ENCODE data around the gene ILDR2. TPM values are rescaled to one million over a fixed set of nuclear protein-coding genes. Genes with fewer than 3 reads are reported as not detected.
A peak's percentile ranks its signal among the peaks of the same experiment; 100 is the strongest.

Gene ILDR2
- total RNA-seq, 1 donor from 2014 or later, result not detected

DNA sequence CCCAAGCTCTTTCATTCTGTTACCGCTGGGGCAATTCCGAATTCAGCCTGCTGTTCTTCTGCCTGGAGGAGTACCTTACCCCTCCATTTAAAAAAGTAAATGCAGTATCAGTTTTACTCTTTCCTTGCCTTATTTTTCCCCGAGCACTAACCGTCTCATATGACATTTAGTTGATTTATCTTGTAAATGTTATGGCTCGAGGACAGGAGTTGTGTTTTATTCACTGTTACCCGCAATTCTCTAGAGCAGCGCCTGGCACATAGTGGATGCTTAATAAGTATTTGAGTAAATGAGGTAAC, 98.9 kb downstream of the ILDR2 start:
- FAIRE-seq, result no peak
- TF ChIP-seq CTCF (IDR thresholded peaks at IDR 0.05; ENCODE audit: insufficient read depth, low read length, severe bottlenecking), result peak; percentile 16
- Histone ChIP-seq H3K27me3 (ENCODE audit: control insufficient read depth, insufficient read depth, low read length) (no peaks in the 10 kb centered on the region), H3K4me3 (ENCODE audit: low read depth, low read length) (peak overlapping the region; percentile 15), H3K36me3 (ENCODE audit: control insufficient read depth, insufficient read depth, low read length) (no peaks in the 10 kb centered on the region)
- no peak for DNase-seq (ENCODE audit: low read depth)

GRCh38 chr1:166875734-166876539, 99.4 kb downstream of the ILDR2 start, which contains the start of gene TADA1:
TADA1 (minus strand) TSS chr1:166876264; CDS start chr1:166876233, 31 bp downstream.
- no peak for FAIRE-seq

GRCh38 chr1:166875302-166875733, 100.0 kb downstream of the ILDR2 start:
- Histone ChIP-seq H3K4me3 (ENCODE audit: low read depth, low read length) (peak overlapping the region; percentile 80), H3K27me3 (ENCODE audit: control insufficient read depth, insufficient read depth, low read length) (no peaks in the 10 kb centered on the region), H3K36me3 (ENCODE audit: control insufficient read depth, insufficient read depth, low read length) (no peaks in the 10 kb centered on the region)
- no peak for DNase-seq (ENCODE audit: low read depth)
- FAIRE-seq, result no peak
- TF ChIP-seq CTCF (IDR thresholded peaks at IDR 0.05; ENCODE audit: insufficient read depth, low read length, severe bottlenecking), result no peak

More at GRCh38 chr1:166875734-166876539, 99.4 kb downstream of the ILDR2 start, which contains the start of gene TADA1:
- Histone ChIP-seq H3K36me3 (ENCODE audit: control insufficient read depth, insufficient read depth, low read length) (no peaks in the 10 kb centered on the region), H3K27me3 (ENCODE audit: control insufficient read depth, insufficient read depth, low read length) (no peaks in the 10 kb centered on the region), H3K4me3 (ENCODE audit: low read depth, low read length) (peak within 1 kb of the TSS; percentile 80)
- DNase-seq (ENCODE audit: low read depth), result peak; percentile 93
- TF ChIP-seq CTCF (IDR thresholded peaks at IDR 0.05; ENCODE audit: insufficient read depth, low read length, severe bottlenecking), result no peak

DNA sequence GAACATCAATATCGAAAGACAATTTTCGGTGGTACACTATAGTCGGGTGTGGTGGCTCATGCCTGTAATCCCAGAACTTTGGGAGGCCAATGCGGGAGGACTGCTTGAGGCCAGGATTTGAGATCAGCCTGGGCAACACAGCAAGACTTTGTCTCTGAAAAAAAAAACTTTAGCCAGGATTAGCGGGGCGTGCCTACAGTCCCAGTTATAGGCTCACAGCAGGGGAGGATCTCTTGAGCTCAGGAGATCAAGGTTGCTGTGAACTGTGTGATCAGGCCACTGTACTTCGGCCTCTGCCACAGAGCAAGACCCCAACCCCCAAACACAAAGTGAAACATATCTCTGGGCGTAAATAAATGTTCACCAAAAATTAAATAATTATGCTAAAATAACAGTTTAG, 100.9 kb downstream of the ILDR2 start:
- Histone ChIP-seq H3K27me3 (ENCODE audit: control insufficient read depth, insufficient read depth, low read length) (no peaks in the 10 kb centered on the region), H3K4me3 (ENCODE audit: low read depth, low read length) (no peak overlapping the region), H3K36me3 (ENCODE audit: control insufficient read depth, insufficient read depth, low read length) (no peaks in the 10 kb centered on the region)
- DNase-seq (ENCODE audit: low read depth) (no peak), FAIRE-seq (no peak)
- TF ChIP-seq CTCF (IDR thresholded peaks at IDR 0.05; ENCODE audit: insufficient read depth, low read length, severe bottlenecking), result no peak

DNA sequence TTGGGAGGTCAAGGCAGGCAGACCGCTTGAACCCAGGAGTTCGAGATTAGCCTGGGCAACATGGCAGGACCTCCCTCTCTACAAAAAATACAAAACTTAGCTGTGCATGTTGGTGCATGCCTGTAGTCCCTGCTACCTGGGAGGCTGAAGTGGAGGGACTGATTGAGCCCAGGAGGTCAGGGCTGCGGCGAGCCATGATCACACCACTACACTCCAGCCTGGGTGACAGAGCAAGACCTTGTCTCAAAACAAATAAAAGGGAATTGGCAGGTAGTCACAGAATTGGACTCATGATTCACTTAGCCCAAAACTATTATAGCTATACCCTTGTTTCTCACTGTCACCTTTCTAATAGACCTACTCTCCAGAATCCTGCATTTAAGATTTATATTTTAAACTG, 104.8 kb downstream of the ILDR2 start:
- Histone ChIP-seq H3K4me3 (ENCODE audit: low read depth, low read length) (no peak overlapping the region), H3K27me3 (ENCODE audit: control insufficient read depth, insufficient read depth, low read length) (no peaks in the 10 kb centered on the region), H3K36me3 (ENCODE audit: control insufficient read depth, insufficient read depth, low read length) (peaks cover 7% of the 10 kb centered on the region)
- DNase-seq (ENCODE audit: low read depth) (no peak), FAIRE-seq (no peak)
- TF ChIP-seq CTCF (IDR thresholded peaks at IDR 0.05; ENCODE audit: insufficient read depth, low read length, severe bottlenecking), result no peak
